Measurements from ENCODE around the gene EIF4B.
A peak's percentile ranks its signal among the peaks of the same experiment; 100 is the strongest.

The EIF4B gene, protein sequence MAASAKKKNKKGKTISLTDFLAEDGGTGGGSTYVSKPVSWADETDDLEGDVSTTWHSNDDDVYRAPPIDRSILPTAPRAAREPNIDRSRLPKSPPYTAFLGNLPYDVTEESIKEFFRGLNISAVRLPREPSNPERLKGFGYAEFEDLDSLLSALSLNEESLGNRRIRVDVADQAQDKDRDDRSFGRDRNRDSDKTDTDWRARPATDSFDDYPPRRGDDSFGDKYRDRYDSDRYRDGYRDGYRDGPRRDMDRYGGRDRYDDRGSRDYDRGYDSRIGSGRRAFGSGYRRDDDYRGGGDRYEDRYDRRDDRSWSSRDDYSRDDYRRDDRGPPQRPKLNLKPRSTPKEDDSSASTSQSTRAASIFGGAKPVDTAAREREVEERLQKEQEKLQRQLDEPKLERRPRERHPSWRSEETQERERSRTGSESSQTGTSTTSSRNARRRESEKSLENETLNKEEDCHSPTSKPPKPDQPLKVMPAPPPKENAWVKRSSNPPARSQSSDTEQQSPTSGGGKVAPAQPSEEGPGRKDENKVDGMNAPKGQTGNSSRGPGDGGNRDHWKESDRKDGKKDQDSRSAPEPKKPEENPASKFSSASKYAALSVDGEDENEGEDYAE

DNA sequence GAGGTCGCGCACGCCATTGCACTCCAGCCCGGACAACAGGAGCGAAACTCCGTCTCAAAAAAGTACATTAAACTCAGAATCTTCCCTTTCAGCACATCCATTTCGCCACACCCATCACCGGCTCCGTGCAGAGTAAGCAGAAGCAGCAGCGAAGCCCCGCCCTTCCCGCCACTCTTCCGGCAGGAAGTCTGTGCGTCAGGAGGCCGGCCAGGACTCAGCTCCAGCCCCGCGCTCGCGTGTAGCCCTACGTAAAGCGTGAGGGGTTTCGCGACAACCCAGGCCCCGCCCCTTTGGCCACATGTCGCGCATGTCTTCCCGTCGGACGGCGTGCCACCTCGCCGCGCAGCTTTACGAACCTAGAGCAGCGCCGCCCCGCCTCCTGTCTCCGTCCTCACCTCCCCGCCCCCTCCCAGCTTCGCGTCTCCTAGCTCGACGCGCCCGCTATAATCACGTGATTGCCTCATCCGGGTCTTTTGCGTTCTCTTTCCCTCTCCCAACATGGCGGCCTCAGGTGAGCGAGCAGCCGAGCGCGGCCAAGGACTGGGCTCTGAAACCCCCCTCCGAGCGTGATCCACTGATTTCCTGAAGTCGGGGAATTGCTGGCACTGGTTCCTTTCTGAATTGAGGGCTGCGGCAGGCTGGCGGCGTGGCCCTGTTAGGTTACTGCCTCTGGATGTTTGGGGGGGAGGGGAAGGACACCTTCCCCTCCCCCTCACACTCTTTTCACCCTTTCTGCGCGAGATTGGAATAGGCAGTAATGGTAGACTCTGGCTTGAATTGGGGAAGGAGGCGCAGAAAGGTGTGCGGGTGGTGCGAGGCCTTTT lies at the start of gene EIF4B:
TSS of gene EIF4B (plus strand) at position 471 of the 824 bp plus-strand sequence. CDS start at position 499, 28 bp downstream.
- peak within 1 kb of the TSS; percentile 84 for H3K4me3 ChIP-seq (ENCODE audit: low read length)
- no peak for TF ChIP-seq ZNF274 (IDR thresholded peaks at IDR 0.05; ENCODE audit: low read depth, low read length)

DNA sequence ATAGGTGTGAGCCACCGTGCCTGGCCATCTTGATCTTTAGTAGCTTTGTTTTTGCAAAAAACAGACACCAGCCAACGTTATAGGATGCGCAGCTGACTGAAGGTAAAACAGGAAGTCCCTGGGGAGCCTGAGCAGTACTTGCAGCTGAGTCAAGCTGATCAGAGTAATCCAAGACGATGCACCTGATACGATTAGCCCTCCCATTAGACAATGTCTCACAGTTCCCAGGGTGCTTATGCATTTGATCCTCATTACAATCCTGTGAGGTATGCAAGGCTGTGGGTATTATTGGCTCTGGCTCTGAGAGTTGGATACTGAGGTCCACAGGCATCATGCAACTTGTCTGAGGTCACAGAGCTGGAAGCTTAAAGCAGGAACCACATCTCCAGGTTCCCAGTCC lies 49.3 kb upstream of the EIF4B start:
- no peak overlapping the region for H3K4me3 ChIP-seq (ENCODE audit: low read length)
- no peak for TF ChIP-seq ZNF274 (IDR thresholded peaks at IDR 0.05; ENCODE audit: low read depth, low read length)

DNA sequence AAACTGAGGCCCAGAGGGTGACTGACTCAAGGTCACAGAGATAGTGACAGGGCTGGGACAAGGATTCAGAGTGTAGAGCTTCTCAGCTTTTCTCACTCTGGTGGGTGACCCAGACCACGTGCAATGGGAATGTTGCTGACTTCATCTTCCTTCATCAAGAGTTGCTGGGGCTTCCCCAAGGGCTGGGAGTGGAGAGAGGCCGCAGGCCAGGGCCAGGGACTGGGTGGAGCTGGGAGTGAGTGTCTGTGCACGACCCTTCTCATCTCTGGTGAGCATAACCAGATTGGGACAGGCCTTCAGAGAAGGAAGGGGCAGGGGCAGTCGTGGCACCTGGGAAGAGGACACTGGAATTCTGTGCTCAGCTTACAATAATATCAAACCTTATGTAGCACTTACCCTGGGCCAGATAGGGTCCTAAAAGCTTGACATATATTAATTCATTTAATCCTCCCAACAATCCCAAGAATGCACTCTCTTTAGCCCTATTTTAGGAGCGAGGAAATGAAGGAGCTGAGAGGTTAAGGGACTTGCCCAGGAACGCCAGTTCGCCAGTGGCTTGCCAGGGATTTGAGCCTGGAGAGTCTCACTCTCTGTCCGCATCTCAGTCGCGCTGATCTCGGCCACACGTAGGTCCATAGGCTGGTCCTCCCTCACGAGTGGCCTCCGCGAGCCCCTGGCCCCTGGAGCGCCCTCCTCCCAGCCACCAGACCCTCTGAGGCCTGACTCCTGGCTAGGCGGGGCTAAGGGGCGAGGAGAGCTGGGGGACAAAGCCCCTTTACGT lies 41.5 kb upstream of the EIF4B start:
- TF ChIP-seq ZNF274 (IDR thresholded peaks at IDR 0.05; ENCODE audit: low read depth, low read length), result no peak
- no peak overlapping the region for H3K4me3 ChIP-seq (ENCODE audit: low read length)

DNA sequence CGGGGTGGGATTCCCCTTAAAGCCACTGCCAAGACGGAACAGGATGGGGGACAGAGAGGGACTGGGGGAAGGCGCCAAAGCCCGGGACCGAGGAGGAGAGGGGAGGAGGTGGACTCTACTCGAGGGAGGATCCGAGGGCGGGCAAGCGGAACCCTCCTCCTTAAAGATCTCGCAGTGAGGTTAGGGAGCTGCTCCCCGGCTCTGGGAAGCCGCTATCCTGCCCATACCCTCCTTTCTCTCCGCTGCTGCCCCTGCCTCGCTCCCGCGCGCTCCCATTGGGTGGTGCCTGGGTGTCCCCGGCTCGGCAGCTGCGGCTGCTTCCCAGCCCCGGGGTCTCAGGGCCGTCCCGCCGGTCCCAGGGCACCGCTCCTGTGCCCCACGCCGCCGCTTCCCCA lies 40.9 kb upstream of the EIF4B start:
- no peak for TF ChIP-seq ZNF274 (IDR thresholded peaks at IDR 0.05; ENCODE audit: low read depth, low read length)
- H3K4me3 ChIP-seq (ENCODE audit: low read length), result no peak overlapping the region

DNA sequence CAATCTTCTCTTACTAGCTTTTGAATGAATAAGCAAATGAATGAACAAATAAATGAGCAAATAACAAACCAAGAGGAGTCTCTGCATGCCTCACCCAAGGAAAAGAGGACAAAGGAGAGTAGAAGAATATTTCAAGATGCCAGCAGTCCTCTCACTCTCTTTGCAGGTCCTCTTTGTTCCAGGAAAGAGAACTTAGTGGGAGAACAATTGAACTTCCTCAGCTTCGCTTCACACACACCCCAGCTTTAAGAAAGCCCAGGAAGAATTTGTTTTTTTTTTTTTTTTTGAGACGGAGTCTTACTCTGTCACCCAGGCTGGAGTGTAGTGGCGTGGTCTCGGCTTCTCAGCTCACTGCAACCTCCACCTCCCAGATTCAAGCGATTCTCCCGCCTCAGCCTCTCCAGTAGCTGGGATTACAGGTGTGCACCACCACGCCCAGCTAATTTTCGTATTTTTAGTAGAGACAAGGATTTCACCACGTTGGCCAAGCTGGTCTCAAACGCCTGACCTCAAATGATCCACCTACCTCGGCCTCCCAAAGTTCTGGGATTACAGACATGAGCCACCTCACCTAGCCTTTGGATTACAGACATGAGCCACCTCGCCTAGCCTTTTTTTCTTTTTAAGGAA lies 37.0 kb upstream of the EIF4B start:
- TF ChIP-seq ZNF274 (IDR thresholded peaks at IDR 0.05; ENCODE audit: low read depth, low read length), result no peak
- H3K4me3 ChIP-seq (ENCODE audit: low read length), result no peak overlapping the region

DNA sequence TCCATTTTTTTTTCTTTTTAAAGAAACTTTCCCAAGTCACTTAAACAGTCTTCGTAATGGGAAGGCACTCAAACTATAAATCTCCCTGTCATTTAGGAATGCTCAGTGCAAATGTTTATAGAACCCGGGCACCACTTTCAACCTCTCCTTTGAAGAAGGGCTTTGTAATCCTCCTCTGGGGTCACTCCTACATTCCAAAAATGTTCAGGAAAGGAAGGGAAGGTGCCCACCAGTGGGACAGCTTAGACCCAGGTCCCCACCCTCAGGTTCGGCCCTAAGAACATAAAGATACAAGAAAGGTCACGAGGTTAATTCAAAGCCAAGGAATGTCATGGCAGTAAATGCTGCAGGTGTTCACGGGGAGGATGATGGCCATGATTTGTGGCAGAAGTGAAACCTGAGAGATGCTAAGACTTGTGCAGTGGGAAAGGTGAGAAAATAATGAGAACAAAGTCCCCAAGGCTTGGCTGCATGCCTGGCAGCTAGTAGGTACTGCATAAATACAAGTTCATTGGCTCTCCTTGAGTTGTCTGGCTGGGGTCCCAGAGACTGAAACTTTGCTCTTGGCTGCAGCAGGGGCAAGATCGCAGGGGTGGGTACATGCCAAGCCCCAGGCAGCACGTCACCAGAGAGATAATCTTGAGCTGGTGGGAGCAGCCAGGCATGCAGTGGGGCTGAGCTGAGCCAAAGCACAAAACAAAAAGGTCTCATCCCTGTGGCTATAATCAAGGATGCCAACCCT lies 36.3 kb upstream of the EIF4B start:
- TF ChIP-seq ZNF274 (IDR thresholded peaks at IDR 0.05; ENCODE audit: low read depth, low read length), result no peak

DNA sequence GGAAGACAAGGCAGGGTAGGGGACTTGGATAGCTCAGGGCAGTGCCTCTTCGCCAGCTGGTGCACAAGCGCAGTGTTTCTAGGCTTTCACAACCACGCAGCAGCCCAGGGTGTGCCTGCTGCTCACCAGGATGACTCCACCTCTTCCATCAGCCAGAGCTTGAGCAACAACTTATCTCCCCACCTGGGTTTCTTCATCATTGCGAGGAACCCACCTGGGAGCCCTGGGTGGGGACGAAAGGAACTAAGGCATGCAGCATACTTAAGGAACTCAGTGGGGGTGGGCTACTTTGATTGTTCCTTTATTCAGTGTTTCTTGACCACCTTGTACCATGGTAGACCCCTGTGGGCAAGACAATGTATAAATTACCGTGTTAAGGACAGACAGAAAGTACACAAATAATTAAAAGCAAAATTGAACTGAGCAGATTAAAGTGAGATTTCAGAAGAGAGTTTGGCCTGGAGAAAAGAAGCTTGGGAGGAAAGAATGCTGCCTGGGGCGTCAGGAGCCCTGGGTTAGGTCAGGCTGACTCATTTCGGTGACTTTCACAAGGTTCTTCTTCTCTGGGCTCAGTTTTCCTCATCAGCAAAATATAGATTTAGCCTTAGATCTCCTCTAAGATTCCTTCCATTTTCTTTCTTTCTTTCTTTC lies 34.5 kb upstream of the EIF4B start:
- no peak for TF ChIP-seq ZNF274 (IDR thresholded peaks at IDR 0.05; ENCODE audit: low read depth, low read length)
- H3K4me3 ChIP-seq (ENCODE audit: low read length), result no peak overlapping the region

More for the DNA sequence above, 36.3 kb upstream of the EIF4B start:
- no peak overlapping the region for H3K4me3 ChIP-seq (ENCODE audit: low read length)

DNA sequence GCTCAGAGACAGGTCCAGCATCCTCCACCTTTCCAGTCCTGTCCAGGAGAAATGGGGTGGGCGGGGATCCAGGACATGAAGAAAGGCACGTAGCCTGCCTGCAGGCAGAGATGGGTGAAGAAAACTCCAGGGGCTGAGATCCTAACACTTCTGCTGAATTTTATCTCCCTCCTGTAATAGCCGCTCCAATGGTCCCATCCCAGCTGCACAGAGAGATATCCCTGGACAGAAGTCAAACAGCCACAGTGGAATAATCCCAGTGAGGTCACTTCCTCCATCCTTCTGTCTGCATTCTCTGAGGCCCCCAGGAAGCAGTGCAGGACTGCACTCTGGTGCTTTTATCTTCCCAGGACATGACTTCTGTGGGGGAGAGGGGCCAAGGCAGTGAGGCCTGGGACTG lies 31.1 kb upstream of the EIF4B start:
- no peak overlapping the region for H3K4me3 ChIP-seq (ENCODE audit: low read length)
- no peak for TF ChIP-seq ZNF274 (IDR thresholded peaks at IDR 0.05; ENCODE audit: low read depth, low read length)

DNA sequence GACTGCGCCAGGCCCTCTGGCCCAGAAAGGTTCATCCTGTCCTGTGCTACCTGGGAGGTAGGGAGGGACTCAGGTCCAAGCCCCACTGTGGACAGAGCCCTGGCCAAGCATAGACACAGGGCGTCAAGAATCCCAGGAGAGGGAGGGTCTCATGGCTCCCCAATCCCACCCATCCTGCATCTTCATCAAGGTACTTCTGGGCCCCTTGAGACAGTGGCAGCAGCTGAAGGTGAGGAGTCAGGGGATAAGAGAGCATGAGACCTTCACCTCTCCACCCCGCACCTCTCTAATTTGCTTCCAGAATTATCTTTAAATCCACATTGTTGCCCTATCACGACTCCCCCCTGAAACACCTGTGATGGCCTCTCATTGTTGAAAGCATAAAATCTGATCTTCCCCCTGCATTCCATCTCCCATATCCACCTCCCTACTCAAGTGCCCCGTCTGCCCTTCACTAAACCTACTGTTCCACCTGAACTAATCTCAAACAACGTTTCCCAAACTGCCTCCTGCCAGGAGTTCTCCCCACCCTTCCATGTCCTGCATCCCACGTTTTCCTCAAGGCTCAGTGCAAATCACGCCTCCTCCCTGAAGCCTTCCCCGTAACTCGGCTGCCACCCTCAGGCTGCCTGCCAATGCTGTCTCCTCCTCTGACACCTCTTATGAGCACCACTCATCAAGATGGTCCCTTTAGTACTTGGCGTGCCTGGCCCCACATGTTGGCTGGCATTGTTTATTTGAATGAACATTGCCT lies 30.3 kb upstream of the EIF4B start:
- TF ChIP-seq ZNF274 (IDR thresholded peaks at IDR 0.05; ENCODE audit: low read depth, low read length), result no peak
- H3K4me3 ChIP-seq (ENCODE audit: low read length), result no peak overlapping the region

DNA sequence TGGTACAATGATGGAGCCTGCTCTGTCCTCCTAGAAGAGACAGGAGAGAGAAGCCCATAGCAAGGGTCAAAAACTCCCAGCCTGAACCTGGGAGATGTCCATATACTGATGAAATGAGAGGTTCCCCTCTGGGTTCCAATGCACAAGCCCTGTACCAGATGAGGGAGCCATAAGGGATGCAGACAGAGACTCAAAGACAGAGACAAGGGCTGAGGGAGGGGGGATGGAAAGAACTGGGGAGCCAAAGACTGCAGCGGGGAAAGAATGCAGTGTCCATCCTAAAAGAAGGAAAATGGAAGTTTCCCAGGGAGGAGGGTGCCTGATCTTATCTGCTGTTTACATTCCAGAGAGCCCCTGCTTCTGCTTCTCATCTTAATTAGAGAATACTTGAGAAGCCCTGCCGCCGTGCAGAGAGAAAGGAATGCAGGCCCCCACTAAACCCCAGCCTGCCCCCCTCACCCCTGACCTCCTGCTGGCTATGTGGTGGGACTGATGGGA lies 29.6 kb upstream of the EIF4B start:
- TF ChIP-seq ZNF274 (IDR thresholded peaks at IDR 0.05; ENCODE audit: low read depth, low read length), result no peak
- H3K4me3 ChIP-seq (ENCODE audit: low read length), result no peak overlapping the region

DNA sequence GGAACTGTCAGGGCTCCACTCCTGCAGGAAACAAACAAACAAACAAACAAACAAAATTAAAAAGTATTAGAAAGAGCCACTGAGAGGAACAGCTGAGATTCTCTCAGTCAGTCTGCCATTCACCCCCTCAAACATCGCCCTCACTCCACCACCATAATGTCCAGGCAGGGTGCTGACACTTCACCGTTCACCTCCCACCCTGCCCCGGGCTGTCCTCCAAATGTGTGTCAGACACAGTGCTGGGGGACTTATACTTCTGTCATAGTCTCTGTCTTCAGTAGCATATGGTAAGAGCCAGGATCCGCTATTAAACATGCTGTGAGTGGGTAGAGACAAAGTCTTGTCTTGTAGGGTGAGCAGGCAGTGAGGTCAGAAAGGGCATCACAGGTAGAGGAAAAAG lies 29.1 kb upstream of the EIF4B start:
- no peak overlapping the region for H3K4me3 ChIP-seq (ENCODE audit: low read length)
- TF ChIP-seq ZNF274 (IDR thresholded peaks at IDR 0.05; ENCODE audit: low read depth, low read length), result no peak

All from GM08714 (cell line).